HG02981 (cell line): ENCODE results near the gene RPP25.
"Not testable (repeated sequence)": the region's sequence is repeated elsewhere in the genome, so short reads cannot be mapped to it uniquely, and the experiment has no call there.

Experiments used
- ATAC-seq: cut with Tn5 transposase; IDR thresholded peaks from one replicate; pipeline ENCODE4 v1.9.1; 2021; ENCODE audit warnings: mild to moderate bottlenecking, moderate library complexity; ENCODE audit not compliant: unreplicated experiment

RPP25 gene

DNA sequence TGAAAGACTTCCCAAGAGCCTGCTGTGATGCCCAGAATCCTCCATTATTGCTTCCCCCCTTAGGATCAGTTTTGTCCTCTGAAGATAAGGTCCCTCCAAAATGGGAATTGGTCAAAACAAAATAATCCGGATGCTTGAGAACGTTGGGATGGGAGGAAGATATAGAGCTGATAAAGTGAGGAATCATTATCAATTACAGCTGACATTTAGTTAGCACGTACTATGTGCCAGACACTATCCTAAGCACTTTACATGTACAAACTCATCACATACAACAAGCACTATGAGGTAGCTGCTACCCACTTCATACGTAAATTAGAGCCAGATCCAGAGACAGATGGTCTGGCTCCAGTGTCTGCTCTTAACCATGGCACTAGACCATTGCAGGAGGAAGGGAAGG lies 6.6 kb upstream of the RPP25 start:
- ATAC-seq: no peak

DNA sequence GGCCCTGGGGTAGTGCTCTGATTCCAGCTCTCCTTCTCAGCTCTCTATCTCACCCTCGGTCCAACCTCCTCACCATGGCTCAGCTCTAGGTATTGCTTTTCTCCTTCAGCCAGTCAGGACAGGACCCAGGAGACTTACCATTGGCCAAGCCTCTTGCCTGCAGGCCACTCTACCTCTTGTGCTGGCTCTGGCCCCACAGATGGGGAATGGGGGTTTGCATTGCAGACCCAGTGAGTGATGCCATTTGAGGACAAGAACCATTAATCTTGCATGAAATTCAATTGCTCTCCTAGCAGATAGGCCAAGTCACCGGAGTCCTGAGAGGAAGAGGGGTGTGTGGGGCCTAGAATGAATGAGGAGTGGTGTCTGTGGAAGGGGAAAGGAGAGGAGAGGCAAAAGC lies 6.1 kb upstream of the RPP25 start:
- ATAC-seq: no peak

DNA sequence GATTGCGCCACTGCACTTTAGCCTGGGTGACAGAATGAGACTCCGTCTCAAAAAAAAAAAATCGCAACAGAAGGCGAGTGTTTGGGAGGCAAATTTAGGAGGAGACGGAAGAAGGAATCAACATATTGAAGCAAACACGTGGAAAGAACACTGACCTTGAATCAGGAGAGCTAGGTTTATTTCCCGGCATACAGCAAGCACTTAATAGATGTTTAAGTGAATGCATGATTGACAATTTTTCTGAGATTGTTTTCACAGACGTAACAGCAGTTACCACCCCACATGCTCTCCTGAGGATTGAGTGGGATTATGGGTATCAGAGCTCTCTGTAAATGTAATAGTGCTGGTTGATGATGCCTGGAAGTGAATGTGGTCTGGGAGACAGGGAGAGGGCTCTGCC lies 5.6 kb upstream of the RPP25 start:
- no peak for ATAC-seq

DNA sequence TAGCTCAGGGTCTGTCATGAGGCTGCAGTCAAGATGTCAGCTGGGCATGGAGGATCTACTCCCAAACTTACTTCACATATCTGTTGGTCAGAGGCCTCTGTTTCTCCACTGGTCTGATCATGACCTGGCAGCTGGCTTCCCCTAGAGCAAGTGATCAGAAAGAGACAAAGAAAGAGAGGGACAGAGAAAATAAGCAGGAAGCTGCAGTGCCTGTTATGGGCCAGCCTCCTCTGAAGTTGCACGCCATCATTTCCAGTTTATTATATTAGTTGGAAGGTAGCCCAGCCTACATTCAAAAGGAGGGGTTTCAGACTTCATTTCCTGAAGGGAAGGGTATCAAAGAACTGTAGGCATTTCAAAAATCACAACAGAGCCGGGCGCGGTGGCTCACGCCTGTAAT lies 5.0 kb upstream of the RPP25 start:
- ATAC-seq: no peak

DNA sequence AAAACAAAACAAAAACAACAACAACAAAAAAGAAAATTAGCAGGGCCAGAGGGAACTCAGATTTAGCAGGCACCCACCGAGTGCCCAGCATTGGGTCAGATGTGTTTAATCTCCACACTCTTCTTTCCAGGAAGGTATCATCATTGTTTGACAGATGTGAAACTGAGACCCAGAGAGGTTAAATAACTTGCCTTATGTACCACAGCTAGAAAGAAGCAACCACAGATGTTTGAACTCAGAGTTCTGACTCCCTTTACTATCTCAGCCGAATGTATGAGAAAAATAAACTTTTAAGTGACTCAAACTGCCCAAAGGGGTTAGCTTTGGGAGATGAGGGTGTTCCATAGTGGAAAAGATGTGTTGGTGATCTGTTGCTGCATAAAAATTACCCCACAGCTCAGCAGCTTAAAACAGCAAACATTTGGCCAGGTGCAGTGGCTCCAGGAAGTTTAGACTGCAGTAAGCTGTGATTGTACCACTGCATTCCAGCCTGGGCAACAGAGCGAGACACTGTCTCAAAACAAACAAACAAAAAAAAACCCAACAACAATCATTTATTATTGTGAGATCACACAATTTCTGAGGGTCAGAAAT lies 4.5 kb upstream of the RPP25 start:
- ATAC-seq: no peak

DNA sequence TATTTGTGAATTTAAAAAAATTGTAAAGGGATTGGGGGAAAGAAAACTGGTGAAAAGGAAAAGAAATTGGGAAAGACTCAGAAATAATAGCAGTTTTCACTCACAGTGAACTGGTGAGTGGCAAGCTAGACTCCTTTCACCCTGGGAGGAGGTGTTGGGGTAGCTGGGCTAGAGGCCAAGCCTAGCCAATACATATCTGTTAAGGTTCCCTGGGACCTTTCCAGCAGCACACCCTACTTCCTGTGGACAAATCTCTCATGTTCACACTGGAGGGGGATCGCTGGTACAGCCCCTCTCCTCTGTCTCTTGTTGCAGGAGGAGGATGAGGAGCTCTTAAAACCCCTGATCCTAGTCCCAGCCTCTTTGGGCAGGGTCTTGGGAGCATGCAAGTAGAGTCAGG lies 3.7 kb upstream of the RPP25 start:
- ATAC-seq: no peak

DNA sequence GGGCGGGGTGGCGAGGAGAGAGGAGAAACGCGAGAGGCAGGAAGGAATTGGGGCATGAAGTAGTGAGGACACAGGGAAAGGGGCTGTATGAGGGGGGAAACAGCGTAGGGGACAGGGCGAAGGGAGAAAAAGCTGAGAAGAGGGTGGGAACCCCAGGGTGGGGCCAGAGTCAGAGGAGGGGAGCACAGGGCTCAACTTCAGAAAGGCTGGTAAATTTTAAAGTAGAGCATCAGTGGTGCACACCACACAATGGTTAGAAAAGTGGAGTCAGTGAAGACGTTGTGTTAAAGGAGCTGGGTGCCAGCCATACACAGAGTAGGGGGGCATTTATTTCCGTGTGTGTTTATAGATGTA lies 3.0 kb upstream of the RPP25 start:
- no peak for ATAC-seq

DNA sequence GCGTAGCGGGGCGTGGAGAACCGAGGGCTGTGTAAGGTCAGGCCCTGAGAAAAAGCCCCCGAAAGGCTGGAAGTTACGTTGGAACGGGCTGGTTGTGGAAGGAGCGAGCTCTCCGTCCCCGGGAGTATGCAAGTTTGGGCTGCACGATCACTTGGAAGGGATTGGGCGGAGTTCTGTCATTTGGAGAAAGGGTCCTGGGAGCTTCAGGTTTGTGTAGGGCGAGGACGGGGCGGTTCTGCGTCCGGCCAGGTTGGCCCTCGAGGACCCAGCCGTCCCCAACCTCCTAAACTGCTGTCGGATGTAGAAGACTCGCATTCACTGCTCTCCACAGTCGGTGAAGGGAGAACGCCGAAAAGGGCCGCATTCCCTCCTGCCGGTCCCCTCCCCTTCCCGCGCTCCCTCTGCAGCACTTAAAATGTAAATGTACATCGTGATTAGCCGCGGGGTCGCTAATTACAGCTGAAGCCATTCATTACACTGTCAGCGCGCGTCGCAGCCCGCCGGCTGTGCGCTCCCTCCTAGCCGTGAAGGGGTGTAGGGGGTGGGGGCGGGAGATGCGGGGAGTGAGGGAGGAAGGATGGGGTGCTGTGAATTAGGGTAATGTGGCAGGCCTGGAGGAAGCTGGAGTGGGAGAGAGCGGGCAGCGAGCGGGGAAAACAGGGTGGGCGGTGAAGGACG lies 2.5 kb upstream of the RPP25 start:
- no peak for ATAC-seq

DNA sequence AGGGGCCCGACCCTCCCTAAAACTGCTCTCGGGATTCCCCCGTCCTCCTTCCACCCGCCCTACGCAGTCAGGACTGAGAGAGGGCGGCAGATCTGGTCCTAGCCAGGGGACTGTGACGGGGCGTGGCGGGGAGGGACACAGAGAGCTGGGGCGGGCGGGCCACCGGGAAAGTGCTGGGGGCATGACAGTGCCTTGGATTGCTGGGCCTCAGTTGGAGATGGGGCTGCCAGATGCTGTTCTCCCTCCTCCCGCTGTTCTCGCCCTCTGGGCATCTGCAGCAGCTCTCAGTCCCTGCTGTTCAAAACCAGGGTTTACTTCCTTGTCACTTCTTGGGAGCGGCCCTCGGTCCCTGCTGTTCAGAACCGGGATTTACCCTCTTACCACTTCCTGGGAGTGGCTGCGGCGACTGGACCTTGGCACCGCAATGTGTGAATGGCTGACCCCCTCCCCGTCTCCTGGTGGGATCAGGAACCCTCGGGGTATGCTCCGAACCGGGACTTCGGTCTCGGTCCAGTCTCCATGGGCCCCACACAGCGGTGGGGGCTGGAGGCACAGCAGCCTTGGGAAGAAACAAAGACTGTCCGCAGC lies 1.8 kb upstream of the RPP25 start:
- no peak for ATAC-seq

DNA sequence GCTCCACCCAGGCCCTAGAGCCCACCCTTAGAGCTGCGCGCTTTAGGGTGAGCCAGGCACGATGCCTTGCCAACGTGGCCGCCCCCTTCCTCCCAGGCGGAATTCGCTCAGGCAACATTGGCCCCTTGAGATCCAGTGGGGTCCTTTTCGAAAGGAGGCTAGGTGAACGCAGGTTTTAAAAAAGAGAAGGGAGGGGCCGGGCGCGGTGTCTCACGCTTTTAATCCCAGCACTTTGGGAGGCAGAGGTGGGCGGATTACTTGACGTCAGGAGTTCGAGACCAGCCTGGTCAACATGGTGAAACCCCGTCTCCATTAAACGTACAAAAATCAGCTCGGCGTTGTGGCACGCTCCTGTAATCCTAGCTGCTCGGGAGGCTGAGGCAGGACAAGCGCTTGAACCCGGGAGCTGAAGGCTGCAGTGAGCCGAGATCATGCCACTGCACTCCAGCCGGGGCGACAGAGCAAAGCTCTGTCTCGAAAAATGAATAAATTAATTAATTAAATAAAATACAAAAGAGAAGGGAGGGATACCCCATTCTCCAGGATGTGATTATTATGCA lies 984 bp upstream of the RPP25 start:
- ATAC-seq: no peak

DNA sequence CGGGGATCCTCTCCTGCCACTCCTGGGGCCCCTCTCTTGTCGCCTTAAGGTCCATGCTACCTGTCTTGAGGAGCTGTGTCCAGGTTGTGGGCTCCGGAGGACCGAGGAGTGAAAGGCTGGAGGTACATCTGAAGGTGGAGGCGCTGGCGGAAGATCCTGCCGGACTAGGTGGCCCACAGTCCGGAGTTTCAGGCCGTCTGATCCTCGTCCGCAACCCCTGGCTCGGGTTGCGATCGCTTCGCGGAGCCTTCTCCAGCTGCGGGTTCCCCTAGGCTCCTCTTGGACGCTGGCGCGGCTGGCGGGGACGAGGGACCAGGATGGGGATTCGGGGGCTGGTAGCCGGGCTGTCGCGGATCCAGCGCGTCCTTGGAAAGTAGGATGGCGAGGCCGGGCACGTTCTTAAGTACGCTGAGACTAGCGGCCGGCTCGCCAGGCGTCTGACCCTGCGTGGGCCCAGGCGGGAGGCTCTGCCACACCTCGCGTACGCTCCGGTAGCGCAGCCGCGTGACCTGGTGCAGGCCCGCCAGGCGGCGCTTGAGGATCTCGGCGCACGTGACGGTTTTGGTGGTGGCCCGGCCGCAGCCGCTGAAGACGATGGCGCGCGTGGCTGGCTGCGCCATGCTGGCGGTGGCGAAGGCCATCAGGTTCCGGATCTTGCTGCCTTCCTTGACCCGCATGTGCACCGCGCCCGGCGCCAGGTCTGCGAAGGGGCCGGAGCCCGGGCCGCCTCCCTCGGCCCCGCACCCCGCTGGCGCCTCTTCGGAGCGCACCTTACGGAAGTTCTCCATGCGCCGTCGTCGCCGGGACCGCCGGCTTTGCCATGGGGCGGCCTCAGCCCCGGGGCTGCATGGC lies 550 bp downstream of the RPP25 start:
- ATAC-seq: peak; percentile 40

DNA sequence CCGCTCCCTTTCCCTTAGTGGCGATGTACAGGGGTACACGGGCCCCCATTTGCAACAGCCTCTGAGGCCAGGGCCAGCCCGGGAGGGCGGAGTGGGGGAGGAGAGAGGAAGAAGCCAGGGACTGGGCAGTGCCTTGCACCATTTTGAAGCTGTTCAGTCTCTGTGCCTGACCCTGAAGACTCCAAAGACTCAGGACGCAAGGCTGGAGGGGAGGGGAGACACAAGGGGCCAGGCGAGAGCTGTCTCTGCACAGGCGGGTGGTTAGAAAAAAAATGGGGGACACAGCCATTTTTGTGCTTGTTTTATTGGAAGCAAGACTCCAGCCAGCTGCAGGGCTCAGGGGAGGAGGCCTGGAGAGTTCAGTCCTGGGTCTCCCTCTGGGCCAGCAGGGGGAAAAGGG lies 1.6 kb downstream of the RPP25 start:
- no peak for ATAC-seq

DNA sequence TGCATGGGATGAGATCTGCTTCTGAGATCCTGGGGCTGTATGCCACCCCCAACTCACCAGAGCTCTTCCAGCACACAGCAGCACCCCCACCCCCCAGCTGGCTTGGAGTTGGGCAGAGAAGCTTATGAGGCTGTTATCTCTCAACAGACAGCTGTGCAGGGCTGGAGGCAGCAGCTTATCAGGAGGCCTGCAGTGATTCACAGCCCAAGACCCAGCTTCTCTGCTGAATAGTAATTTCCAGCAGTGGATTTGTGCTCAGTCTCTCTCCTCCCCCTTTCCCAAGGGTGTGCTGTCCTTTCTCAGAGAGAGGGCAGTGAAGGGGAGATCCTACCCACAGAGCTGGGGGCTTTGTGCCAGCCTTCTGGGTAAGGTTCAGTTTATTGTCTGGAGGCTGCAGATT lies 2.1 kb downstream of the RPP25 start:
- ATAC-seq: no peak

DNA sequence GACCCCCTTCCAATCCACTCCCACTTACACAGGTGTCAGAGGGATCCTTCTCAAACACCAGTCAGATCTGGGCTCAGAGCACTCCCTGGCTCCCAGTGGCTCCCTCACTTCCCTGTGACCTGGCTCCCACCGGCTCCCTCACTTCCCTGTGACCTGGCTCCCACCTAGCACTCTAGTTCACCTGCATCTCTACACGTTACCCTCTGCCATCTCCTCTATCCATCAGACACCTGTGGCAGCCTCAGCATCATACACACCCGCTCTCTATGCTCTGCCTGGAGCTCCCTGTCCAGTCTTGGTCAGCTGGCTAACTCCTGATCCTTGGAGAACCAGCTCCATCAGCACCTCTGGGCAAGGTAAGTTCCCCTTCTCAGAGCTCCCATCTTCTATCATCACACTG lies 5.6 kb downstream of the RPP25 start:
- no peak for ATAC-seq

DNA sequence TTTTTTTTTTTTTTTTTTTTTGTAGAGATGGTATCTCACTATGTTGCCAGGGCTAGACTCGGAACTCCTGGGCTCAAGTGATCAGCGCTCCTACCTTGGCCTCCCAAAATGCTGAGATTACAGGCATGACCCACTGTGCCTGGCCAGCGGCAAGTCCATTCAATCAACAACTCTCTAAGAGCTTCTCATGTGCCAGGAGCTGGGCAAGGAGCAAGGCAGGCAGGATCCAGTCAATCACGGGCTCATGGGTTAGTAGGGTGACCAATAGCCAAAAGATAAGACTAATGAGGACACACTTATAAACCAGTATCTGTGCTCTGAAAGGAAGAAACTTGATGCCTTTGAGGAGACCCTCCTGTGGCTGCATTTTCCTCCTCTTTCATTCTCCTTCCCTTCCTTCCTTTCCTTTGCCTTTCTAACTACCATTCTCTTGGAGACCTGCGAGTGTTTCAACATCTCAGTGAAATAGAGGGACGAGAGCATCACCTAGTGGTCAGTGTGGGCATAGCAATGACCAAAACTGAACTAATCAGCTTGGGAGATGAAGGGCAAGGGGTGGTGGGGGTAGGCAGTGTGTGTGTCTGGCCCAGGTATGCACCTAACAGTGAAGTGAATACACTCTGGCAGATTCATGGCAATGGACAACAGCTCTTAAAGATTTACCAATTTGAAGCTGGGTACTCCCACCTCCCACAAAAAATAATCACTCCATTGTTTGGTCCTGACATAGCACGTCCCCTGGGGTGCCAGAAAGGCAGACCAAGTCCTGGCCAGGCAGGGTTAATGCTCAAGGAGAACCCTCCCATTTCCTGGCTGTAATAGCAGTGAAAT lies 6.3 kb downstream of the RPP25 start:
- no peak for ATAC-seq

DNA sequence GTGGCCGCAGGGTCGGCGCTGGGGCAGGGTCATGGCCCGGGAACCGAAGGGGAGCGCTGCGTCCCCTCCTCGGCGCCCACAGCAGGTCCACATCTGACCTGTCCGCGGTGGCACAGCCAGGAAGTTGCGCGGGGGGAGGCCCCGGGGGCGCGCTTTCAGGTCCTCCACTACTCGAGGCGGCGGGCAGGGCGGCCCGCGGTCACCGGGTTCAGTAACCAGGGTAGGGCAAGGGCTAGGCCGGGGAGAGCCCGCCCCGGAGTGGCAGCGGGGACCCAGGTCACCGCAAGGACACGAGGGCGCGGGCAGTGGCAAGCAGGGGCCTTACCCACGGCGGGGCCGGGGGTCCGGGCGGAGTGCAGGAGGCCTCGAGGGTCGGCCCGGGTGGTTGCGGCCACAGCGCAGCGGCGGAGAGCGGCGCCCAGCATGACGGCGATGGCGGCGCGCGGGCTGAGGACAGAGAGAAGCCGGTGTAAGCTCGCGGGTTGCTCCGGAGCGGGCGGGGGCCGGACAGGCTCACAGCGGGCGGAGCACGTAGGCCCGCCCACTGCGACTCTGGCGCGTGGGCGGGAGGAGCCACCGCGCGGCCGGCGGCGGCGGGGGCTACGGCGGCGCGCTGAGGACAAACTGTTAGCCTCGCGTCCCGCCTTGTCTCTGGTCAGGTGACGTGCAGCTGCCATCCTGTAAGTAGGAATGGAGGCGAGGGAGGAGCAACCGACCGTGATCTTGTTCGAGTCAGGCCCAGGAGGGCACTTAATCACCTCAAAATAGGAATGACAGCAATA lies 18.8 kb downstream of the RPP25 start, which contains the start of gene COX5A:
COX5A (minus strand) TSS at position 484 of the 782 bp plus-strand sequence; CDS start at position 425, 59 bp downstream.
- peak; percentile 89 for ATAC-seq

DNA sequence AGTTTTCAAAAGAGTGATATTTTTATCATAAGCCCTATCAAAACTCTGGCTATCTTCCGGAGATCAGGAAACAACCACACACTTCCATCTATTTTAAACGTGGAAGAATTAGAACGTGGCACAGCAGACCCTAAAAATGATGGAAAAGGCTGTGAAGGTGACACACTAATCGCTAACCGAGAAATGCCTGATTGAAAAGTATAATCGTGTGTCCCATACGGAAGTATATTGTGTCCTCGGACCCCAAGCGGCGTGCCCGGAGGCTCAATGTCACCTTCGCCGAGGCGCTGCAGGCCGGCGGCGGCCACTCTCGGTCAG lies 19.3 kb downstream of the RPP25 start:
- ATAC-seq: no peak

DNA sequence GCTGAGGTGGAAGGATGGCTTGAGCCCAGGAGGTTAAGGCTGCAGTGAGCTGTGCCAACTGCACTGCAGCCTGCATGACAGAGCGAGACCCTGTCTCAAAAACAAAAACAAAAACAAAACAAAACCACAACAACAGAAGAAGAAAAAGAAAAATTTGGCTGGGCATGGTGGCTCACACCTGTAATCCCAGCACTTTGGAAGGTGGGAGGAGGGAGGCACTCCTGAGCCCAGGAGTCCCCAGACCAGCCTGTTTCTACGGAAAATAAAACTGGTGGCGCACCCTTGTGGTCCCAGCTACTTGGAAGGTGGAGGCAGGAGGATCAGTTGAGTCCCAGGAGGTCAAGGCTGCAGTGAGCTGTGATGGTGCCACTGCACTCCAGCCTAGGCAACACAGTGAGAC lies 21.4 kb downstream of the RPP25 start:
- ATAC-seq: not testable (repeated sequence)

DNA sequence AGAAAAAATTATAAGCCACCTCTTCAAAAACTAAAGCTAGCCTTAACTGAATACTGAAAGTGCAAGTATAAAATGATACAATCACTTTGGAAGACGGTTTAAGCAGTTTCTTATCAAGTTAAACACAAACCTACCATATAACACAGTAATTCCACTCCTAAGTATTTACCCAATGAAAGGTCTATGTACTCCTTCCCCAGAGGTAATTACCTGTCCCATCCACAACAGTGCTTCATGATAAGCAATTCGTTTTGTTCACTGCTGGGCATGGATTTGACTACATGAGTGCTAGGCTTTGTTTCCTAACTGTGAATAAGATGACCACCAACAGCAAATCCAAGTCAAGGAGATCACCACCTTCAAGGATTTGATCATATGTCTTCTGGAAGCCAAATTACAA lies 23.0 kb downstream of the RPP25 start:
- ATAC-seq: no peak

DNA sequence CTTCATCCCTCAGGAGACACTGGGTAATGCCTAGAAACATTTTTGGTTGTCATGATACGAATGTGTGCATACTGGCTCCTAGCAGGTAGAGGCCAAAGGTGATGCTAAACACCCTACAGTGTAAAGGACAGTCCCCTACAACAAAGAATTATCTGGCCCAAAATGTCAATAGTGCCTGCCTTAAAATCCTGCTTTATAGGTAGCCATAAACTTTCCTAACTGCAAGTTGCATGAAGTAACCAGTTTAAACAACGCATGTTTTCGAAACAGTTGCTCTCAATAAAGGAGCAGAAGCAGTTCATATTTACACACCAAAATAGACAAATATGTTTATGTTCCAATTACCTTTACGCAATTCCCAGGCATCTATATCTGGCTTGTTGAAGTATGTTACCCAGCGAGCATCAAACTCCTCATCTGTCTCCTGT lies 27.8 kb downstream of the RPP25 start:
- ATAC-seq: no peak
